GM19395 (cell line): ENCODE measurements around the gene CDH24.
A peak's percentile ranks its signal among the peaks of the same experiment; 100 is the strongest.

Experiments used
- ATAC-seq: cut with Tn5 transposase; IDR thresholded peaks from one replicate; pipeline ENCODE4 v1.9.1; 2021; ENCODE audit warnings: mild to moderate bottlenecking, moderate library complexity; ENCODE audit not compliant: unreplicated experiment

The CDH24 gene

DNA sequence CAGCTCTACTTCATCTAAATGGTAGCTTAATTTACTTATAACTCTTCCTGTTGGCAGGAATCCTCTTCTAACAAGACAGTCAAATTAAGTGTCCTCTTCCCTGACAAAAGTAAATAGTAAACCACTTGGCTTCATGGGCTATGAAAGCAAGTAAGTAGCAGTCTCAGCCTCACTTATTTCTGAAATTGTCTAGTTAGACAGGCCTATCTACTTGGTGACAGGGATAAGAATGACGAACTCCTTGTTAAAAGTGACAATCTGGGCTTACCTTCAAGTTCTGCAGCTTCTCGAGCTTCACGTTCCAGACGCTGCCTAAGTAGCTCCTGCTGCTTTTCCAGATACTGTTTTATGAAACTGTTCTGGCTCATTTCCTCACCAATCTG lies 32.9 kb upstream of the CDH24 start:
- no peak for ATAC-seq

DNA sequence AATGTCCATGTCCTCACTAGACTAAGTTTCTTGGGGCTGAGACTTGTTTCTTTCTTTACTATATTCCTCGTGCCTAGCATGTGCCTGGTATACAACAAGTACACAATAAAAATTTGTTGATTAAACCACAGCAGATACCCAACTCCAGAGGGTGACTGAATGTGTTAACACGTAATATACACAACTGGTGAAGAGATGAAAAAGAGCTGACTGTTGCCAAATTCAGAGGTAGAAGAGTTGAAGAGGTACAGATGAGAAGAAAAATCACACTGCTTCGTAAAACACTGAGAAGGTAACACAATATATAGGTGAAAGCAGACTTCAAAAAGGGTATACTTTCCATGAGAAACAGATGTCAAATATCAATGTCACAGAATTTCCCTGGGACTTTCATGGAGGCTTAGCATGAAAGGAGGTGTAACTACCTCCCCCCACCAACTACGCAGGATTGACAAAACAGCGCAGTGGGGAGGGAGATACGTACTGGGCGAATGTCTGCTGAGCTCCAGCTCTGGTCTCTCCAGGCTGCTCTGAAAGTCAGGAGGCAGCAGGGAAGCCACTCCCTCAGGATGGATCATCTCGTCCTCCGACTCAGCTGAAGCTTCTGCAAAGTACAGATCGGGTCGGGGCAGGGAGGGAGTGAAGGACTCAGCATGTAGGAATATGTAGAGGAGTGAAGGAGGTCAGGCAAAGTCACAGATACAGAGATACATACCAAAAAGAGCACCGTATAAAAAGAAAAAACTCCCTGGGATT lies 32.4 kb upstream of the CDH24 start:
- no peak for ATAC-seq

DNA sequence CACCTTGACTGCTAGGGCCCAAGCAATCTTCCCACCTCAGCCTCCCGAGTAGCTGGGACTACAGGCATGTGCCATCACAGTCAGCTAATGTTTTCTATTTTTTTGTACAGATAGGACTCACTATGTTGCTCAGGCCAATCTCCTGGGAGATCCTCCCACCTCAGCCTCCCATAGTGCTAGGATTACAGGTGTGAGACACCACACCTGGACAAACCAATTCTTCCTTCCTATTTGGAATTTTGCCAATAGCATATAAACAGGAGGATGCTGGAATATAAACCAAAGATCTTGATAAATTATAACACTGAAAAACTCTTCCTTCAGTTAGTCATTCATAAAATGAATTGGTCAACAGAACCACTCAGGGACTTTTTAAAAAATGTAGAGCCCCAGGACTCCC lies 29.2 kb upstream of the CDH24 start:
- no peak for ATAC-seq

DNA sequence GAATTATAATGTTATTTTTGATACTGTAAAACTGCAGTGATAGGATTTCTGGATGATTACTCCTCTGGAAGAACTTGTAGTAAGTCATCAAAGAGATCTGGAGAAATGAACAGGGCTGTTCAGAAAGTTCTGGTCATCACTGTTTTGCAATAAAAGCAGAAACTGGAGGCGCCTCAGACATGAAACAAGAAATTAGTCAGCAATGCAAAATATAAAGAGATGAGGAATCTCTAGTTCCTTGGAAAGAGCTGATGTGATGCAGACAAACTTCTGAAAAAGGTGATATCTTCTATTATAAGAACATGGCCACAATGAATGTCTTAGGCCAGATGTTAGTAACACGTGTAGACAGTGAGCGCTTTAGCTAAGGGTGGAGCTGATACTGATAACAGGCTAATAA lies 28.1 kb upstream of the CDH24 start:
- no peak for ATAC-seq

DNA sequence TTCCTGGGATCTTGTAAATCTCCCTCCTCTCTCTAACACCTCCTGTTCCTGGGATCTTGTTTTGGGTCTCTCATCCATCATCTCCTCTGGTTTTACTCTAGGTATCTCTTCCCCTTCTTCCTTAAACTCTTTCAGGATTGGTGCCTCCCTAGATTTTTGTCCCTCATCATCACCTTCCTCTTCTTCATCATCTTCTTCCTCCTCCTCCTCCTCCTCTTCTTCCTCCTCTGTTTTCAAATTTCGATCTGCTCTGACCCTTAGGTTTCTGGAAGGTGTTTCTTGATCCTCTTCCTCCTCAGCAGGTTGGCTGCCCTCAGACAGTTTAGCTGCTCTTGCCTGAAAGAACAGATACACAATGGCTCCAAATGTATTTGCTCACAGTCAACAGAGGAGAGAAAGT lies 23.2 kb upstream of the CDH24 start:
- ATAC-seq, result no peak

DNA sequence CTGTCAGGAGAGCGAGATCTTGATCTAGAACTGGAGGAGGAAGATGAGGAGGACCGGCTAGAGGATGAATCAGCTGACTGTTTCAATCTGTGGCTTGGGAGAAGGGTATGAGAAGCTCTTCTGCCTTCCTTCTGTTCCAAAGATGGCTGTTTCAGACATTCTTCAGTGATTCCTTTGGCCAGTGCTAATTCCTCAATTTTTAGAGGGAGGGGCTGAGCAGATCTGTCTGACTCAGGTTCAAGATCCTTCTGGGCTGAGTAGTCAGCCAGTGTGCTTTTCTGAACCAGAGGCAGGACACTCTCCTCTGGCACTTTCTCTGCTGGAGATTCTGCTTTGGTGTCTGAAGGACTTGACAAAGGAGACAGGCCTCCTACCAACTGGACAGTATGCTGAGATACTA lies 22.4 kb upstream of the CDH24 start:
- ATAC-seq, result no peak

DNA sequence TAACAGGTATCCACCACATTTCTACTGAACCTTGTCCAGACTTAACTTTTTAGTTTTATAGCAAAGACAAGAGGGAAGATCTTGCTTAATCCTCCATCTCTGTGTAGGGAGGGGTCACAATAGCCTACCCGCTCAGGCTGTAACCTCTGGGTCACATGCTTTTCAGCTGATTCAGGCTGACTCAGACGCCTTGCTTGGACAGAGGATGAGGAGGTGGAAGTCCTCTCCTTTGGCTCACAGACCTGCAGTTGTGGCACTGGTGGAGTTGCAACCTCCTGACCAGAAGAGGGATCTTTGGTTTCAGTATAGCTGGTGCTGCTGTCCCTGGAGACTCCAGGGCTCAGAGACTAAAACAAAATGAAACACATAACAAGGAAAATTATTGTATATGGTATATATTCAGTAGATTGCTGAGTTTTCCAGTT lies 21.4 kb upstream of the CDH24 start:
- ATAC-seq, result no peak

DNA sequence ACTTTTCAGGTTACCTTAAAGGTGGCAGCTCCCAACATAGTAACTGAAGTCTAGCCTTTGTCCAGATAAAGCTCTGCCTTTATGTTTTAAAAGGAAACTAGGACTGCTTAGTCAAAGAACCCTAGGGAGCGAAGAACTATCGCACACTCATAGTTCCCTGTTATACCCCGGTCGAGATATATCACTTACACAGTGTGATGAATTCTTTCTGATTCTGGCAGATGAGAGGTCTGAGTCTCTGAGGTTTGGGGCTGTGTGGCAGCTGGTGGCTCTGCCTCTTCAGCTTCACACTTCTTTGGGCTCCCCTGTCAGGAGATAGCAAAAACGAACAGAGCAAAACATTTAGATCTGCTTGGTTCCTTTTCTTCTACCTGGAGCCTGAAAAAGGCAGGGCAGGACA lies 20.6 kb upstream of the CDH24 start:
- ATAC-seq, result no peak

DNA sequence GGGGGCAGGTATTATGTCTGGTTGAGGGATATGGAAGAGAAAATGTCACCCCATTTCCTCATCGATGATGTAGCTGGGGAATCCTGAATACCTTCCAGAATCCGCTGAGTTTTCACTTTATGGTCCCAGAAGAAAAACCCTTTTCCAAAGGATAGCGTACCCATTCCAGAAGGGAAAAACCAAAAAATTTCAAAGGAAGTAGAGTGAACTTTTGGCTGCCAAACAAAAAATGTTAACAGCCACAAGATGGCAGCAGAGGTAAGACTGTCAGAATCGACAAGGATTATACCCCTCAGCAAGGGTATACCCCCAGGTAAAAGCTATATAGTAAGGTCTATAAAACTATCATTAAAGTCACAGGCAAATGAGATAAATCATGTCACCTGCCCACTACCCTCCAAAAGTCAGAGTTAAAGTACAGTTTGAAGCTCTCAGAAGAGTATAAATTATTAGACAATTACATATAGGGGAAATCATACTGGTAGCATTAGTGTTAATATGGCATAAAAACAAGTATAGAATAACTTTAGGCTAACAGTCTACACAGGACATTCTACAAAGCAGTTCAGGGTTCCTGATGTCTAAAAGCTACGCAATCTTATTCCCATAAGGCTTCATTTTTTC lies 19.6 kb upstream of the CDH24 start:
- ATAC-seq, result no peak

DNA sequence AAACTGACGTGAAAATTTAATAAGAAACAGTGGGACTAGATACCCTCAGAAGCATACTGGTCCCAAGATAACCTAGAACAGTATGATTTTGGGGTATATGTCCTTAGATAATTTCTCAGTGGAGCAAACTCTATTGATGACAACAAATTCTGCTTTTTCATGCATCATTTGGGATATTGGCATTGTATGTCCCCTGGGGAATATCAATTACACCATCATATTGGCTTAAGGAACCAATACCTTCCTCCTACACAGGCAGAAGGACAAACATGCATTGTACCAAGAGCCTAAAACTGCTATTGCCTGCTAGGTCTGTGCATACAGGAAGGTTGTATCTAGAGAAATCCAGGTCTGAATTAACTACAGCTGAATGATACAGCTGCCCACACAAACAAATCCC lies 17.6 kb upstream of the CDH24 start:
- ATAC-seq, result no peak

DNA sequence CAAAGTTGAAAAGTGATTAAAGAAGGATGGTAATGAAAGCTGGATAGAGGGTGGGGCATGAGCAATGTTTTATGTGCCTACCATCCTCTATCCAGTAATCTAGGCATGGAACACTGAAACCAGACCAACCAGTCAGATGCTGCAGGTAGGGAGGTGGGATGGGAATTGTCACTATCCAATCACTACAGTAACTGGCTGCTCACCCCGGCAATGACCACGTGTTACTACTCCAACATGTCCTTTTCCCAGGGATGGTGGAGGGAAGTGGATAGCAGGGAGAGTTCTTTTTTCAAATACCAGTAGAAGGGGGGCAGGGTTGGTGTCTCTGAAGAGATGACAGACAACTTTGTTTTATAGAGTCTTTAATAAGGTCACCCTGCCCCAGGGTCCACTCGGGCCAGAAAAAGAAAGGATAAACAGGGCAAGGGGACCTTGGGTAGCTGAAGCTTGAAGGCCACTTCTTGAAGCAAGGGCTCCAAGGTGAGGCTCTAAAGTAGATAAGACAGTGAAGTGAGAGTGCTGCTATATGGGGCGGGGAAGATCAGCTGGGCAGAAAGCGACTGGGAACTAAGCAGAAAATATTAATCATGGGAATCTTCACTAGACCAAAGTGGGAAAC lies 14.7 kb upstream of the CDH24 start:
- ATAC-seq, result no peak

DNA sequence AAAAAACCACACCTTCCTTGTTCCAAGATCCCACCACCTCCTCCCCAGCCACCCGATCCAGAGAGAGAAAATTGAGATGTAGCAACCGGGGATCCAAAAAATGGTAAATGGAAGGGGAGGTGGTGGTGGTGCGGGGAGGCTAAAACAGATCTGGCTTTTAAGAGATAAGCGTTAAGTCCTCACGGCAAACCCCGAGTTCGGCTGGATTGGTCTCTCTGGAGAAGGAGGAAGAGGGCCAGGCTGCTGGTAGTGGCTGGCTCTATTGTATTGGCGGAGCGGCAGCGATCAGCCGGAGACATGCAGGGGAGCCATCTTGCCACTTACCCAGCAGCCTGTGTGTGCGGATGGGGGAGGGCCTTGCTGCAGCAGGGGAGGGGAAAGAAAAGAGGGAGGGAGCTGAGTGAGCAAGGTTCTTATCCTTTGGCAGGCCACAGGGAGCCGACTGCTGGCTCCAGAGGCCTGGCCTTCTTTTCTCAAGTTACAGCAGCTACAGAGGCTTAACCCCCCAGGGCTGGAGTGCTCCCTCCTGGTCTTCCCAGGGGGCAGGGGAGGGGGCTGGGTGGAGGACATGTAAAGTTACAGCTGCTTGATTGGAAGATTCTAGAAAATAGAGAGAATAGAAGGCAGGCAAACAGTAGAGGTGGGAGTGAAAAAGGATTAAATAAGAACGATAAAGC lies 14.1 kb upstream of the CDH24 start:
- peak; percentile 86 for ATAC-seq

DNA sequence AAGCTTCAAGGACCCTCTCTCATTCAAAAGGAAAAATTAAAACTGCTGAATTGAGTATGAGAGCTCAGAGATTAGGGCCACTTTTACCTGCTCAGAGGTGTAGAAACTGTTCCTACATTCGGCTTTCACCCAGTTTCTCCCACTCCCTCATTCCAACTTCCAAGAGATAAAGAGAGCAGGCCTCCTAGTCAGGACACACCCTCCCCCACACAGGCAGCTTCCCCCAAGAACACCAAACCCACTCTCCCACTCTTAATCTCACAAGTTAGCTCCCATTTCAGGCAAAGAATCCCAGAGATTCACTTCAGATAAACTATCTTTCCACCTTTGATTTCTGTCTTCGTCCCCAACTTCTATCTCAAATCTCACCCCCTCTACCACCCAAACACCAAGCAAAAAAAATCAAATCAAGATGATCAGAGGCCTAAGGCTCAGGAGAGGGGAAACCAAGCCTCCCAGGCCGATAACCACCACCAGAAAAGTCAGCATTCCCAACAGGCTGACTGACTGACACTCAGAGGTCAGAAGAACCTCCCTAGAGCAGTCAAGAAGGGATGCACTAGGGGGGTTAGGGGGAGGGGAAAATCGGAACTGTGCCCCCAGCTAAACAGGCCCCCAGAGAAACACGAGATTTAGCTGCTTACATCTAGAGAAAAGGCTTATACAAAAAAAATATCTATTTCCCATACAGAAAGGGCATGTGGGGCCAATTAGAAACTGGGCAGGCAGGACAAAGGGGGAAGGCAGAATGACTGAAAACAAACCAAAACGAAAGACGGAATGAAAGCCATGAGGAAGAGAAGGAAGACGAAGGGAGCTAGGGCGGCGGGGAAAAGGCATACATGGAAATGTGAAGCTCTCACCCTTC lies 13.2 kb upstream of the CDH24 start:
- ATAC-seq, result no peak

DNA sequence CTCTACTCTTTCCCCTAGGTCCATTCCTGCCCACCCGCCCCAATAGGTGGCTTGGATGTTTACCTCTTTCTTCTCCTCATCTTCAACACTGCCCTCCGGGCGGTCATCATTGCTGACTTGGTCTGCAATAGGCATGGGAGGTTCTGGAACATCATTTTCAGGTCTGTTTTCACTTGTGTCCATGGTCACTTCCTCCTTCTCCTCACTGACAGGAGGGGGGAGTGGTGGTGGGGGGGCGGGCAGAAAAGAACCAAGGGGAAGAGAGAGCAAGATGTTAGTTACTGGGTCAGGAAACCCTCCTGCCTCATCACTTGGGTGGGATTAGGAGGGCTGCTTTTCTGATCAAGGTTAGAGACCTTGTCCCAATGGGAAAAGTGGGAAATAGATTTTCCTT lies 12.1 kb upstream of the CDH24 start:
- no peak for ATAC-seq

DNA sequence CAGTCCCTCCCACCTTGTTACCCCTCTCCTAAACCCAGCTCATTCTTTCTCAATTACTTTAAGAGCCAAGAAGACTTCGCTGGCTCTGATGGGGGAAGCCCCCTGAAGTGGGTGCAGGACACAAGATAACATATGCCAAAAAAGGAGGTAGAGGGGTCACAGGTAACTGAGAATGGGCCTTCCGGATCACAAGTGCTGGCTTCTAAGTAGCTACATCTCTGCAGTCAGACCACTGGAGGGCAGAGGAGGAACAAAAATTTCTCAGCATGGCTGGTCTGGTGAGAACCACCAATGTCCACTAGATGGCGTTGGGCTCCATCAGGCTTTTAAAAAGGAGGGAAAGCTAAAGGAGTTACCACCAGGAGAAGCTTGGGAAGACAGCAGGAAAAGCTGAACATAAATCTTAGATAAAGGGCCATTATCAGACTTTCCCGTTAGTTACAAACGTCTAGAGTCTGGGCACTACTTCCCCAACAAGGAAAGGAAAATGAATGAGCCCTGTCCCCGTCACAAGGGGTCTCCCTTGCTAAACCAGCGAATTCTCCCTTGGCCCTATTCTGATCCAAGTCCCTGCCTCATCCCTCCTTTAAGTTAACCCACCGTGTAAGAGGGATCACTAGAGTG lies 11.6 kb upstream of the CDH24 start:
- no peak for ATAC-seq

DNA sequence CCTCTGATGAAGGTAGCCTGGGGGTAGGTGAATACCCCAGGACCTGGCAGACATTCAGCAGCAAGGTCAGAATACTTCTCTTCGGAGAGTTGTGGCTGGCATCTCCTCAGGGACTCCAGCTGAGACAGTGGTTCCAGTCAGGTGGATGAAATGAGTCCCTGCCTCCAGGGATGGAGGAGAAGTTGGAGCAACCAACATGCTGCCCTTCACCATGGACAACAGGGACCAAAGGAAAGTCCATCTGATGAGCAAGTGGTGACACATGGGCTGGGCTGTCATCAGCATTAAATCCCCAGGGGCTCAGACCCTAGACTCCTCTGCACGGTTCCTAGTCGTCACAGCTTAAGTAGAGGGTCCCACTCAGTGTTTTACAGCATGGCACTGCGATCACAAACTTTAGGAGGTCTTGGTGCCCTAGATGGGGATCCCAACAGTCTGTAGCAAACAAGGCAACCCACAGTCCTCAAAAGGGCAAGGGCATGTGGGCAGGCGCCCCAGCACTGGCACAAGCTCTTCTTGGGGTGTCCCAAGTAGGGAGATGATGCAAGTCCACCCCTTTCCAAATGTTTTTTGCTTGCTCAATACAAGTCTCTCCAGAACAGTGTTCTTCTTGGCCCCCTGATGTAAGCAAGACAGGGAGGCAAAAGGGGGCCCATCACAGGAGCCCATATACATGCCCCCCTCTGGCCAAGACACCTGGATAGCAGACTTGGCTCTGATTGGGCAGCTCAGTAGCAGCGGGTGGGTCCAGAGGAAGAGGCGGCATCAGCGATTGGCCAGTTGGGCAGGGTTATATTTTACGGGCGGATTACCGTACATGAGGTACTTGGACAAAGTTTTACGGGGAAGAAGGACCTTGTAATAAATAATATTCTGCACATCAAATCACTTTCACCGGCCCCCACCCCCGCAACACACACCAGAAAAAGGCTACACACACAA lies 10.8 kb upstream of the CDH24 start:
- no peak for ATAC-seq

DNA sequence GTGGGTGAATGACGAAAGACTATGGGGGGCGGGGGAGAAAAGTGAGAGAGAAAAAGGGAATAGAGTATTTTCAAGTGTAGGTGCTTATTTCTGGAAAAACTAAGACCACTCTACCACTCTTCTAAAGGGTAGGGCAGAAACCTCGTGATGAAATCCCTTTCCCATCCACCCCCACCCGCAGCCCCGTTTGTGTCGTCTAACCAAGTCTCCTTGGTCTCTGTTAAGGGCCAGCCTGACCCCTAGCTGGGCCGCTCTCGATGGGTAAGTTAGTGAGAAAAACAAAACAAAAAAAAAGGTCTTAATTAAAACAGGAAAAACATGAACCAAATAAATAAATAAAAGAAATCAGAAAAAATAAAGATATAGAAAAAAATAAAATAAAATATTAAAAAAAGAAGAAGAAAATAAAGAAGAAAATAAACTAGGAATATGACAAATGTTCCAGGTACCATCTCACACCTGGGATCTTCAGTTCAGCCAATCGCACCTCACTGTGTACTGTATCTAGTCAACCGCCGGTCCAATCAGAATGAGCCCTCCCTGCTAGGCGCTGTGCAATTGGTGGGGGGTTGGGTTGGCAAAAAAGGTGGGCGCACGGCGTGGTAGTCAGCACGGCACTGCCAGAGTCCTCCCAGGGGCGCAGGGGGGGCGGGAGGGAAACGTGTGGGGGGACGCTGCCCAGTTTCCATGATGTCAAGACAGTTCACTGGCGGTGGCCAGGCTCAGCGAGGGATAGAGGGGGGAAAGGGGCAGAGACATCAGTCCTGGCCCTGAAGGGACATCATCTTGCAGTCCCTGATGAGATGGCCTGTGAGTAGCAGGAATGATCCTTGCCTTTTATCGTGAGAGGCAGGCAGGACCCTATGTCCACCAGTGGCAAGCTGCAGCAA lies 9.8 kb upstream of the CDH24 start:
- no peak for ATAC-seq

DNA sequence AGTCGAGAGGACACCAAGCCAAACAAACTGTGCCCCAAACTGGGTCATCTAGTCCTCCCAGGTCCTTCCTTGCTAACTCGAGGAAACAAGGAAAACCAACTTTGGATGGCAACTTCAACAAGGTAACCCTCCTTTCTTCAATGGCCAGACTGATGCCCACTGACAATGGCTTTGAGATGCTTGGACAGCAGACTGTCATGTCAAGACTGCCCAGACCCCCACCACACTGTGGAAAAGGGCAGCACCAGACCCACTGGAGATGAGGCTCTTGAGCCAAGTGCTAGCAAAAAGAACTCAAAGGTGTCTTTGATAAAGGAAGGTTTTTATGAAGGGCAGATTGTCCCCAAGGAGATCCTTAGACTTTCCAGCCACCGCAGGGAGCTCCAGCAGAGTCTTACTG lies 9.0 kb upstream of the CDH24 start:
- ATAC-seq, result no peak
